Lower leg skin (tissue), 4 donors: ENCODE results near the gene LRP10. TPM values are rescaled to one million over a fixed set of nuclear protein-coding genes. Genes with fewer than 3 reads are reported as not detected.

Source experiments
- DNase-seq, 2 donors: peaks; one replicate each; pipeline ENCODE4 v3.0.0-alpha.2; 2019; ENCODE audit warnings: low spot score in 2 of 2
- H3K4me3 ChIP-seq: fragments of 200-600 bp; sonication (generic); 2 replicates; pipeline ENCODE4 v1.5.1; 2017; ENCODE audit warnings: mild to moderate bottlenecking, low read depth; ENCODE audit not compliant: poor library complexity, severe bottlenecking
- POLR2A ChIP-seq, 2 donors: fragments of 450-650 bp; IDR thresholded peaks; one replicate each; pipeline ENCODE4 v1.6.1; 2016 to 2017; ENCODE audit warnings: antibody characterized with exemption in 2 of 2, mild to moderate bottlenecking in 1 of 2, moderate library complexity in 1 of 2
- WGBS, 2 donors: methylation state at CpG; one replicate each; pipeline ENCODE4 v1.1.5; 2018; 5-methylcytosine and 5-hydroxymethylcytosine counted together
- intact Hi-C: fragments of 100-400 bp; cut with DNase I; formaldehyde crosslinking; loops from one replicate; pipeline ENCODE4 v1.15.0; 2023; ENCODE audit warnings: low total_unique reads
- total RNA-seq, 4 donors: library from RNA; depleted of rRNA; stranded (reverse); fragments of >200 nt; gene quantifications; one replicate each; pipeline ENCODE4 v1.1.0, GENCODE V29; 2016
- TF ChIP-seq, protein P1 (sequence below), 3 donors: fragments of 450-650 bp; IDR thresholded peaks; one replicate each; pipeline ENCODE4 v1.5.1; 2016; ENCODE audit warnings: antibody characterized with exemption in 3 of 3, mild to moderate bottlenecking in 3 of 3, moderate library complexity in 2 of 3

The LRP10 gene
- total RNA-seq, 4 donors from 2014 or later = 148 to 209 (median 167) TPM

DNA sequence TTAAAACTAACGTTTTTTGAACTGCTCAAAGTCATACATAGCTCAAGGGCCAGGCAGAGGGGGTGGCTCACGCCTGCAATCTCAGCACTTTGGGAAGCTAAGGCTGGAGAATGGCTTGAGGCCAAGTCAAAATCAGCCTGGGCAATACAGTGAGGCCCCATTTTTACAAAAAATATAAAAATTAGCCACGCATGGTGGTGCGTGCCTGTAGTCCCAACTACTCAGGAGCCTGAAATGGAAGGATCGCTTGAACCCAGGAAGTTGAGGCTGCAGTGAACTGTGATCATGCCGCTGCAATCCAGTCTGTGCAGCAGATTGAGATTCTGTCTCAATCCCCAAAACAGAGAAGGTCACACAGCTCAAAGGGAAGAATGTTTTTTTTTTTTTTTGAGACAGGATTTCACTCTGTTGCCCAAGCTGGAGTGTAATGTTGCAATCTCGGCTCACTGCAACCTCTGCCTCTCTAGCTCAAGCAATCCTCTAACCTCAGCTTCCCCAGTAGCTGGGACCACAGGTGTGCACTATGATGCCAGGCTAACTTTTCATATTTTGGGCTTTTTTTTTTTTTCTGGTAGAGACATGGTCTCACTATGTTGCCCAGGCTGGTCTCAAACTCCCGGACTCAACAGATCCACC lies 44.5 kb downstream of the LRP10 start:
- intact Hi-C loops = no loop called here
- no peak for TF ChIP-seq POLR2A (IDR thresholded peaks at IDR 0.05)
- TF ChIP-seq, protein P1, sequence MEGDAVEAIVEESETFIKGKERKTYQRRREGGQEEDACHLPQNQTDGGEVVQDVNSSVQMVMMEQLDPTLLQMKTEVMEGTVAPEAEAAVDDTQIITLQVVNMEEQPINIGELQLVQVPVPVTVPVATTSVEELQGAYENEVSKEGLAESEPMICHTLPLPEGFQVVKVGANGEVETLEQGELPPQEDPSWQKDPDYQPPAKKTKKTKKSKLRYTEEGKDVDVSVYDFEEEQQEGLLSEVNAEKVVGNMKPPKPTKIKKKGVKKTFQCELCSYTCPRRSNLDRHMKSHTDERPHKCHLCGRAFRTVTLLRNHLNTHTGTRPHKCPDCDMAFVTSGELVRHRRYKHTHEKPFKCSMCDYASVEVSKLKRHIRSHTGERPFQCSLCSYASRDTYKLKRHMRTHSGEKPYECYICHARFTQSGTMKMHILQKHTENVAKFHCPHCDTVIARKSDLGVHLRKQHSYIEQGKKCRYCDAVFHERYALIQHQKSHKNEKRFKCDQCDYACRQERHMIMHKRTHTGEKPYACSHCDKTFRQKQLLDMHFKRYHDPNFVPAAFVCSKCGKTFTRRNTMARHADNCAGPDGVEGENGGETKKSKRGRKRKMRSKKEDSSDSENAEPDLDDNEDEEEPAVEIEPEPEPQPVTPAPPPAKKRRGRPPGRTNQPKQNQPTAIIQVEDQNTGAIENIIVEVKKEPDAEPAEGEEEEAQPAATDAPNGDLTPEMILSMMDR (IDR thresholded peaks at IDR 0.05) = no peak
- DNase-seq = no peak

DNA sequence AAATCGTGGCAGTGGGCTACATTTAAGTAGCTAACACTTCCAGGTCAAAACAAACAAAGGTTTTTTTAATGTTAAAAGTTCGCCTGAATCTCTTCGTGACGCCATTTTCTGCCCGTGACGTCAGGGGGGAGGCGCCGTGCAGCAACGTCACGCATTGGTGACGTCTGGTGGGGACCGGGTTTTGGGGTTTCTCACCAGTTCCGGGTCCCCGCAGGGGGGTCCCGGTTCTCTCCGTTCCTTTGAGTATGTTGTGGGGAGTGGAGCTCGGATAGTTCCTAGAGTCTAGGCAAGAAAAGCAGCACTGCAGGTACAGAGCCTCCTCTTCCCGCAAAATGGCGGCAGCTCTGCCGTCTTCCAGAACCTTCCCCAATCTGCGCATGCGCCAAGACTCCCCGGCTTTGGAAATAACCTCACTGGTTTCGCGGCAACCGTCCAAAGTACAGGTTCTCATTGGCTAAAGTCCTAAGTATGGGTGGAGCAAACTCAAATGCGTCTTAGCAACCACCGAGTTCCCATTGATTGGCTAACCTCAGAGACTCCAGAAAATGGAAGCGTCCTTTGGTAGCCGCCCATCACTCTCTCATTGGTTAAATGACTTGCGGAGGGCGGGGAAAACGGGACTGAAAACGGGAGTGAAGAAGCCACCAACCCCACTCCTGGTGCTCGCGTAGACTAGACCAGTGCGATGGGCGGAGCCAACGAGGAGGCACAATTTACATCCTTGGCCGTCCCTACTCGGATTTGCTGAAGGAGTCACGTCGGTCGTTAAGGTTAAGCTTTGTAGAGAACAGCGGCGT lies 47.5 kb downstream of the LRP10 start, which contains the start of gene RBM23:
Gene RBM23 (minus strand): TSS at position 346 of the 797 bp plus-strand sequence.
- intact Hi-C loops = no loop called here
- peak; percentile 100 for DNase-seq
- peak within 1 kb of the TSS; percentile 89 for H3K4me3 ChIP-seq
- WGBS, 2 donors = 0% methylated on average over 44 to 46 of the region's 46 CpGs
- peak in 1 of 2 donors; percentile 60 for TF ChIP-seq POLR2A (IDR thresholded peaks at IDR 0.05)
- TF ChIP-seq, protein P1 (IDR thresholded peaks at IDR 0.05) = no peak

More for the DNA sequence above, 44.5 kb downstream of the LRP10 start:
- 79 to 81% methylated on average over 8 of the region's 8 CpGs for WGBS, 2 donors
- H3K4me3 ChIP-seq = no peak overlapping the region

DNA sequence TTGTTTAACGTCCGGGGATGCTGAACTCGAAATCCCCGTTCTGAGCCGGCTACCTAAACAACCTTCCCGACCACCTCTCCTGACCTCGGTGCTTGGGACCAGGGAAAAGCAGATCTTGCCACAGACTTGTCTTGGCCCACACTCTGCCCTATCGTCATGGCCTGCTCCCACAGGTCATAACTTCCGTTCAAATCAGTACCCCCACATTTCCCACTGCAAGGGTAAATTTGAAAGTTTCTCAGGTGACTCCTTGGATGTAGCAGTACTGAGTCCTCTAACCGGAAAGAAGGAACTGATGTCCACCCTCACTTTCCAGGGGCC lies 48.0 kb downstream of the LRP10 start:
- intact Hi-C loops = no loop called here
- DNase-seq = no peak
- TF ChIP-seq, protein P1 (IDR thresholded peaks at IDR 0.05) = no peak
- no peak for TF ChIP-seq POLR2A (IDR thresholded peaks at IDR 0.05)
- 10% methylated on average over 10 of the region's 10 CpGs for WGBS, 2 donors
- no peak overlapping the region for H3K4me3 ChIP-seq

DNA sequence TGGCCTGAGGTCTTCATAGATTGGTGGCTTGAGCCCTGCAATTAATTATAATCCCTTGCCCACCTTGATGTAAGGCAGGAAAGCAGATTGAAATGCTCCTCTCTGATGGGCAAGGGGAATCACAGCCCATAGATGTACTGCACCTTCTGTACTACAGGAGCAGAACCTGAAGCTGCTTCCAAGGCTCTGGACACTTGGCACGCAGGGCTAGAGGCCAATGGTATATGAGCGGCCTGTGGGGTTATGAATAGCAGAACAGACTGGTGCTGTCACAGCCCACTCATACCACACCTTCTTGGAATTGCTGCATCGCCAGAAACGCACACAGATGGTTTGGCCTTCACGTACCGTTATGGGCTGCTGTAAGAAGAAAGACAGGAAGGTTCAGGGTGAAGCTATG lies 49.2 kb downstream of the LRP10 start:
- 75 to 87% methylated on average over 6 of the region's 6 CpGs for WGBS, 2 donors
- TF ChIP-seq POLR2A (IDR thresholded peaks at IDR 0.05) = no peak
- TF ChIP-seq, protein P1 (IDR thresholded peaks at IDR 0.05) = no peak
- no peak for DNase-seq
- no peak overlapping the region for H3K4me3 ChIP-seq
- intact Hi-C loops = no loop called here

DNA sequence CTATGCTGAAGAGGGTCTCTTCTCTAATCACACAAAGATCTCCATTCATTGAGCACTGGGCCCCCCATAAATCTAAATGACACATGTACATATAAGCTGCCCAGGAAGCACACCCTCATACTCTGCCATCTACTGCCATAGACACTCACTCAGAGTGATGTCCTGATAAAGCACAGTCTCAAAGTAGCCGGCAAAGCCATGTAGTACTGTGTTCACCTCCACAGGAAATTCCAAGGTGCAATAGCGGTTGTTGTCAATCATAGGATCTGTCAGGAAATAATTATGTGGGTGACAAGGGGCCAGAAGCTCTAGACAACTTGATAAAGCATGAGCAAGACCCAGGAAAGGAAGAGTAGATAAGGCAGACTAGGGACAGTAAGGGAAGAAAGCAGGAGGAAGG lies 50.8 kb downstream of the LRP10 start:
- intact Hi-C loops = no loop called here
- TF ChIP-seq, protein P1 (IDR thresholded peaks at IDR 0.05) = no peak
- no peak for TF ChIP-seq POLR2A (IDR thresholded peaks at IDR 0.05)
- no peak for DNase-seq
- 88 to 92% methylated on average over 2 of the region's 2 CpGs for WGBS, 2 donors
- no peak overlapping the region for H3K4me3 ChIP-seq
